HEK293T (cell line): Measurements from ENCODE around the gene SLC7A10.

Experiments used
- CTCF ChIA-PET: fragments of 350-600 bp; formaldehyde crosslinking; extraction: SDS; loops from one replicate; lab custom pipeline; 2021; ENCODE audit warnings: antibody characterized with exemption, inconsistent platforms; lab: Yijun Ruan, JAX
- POLR2A ChIA-PET: fragments of 350-600 bp; formaldehyde crosslinking; extraction: SDS; loops from one replicate; lab custom pipeline; 2020; ENCODE audit warnings: antibody characterized with exemption, inconsistent platforms; lab: Yijun Ruan, JAX
- DNase-seq: peaks from one replicate; pipeline ENCODE4 v3.0.0; 2012; ENCODE audit warnings: mixed read lengths; ENCODE audit errors: extremely low spot score
- ARNT ChIP-seq: fragments of 450-650 bp; IDR thresholded peaks from 2 replicates; pipeline ENCODE4 v1.6.1; 2017; ENCODE audit warnings: mild to moderate bottlenecking
- BHLHE40 ChIP-seq: fragments of 450-650 bp; IDR thresholded peaks from 2 replicates; pipeline ENCODE4 v1.6.1; 2016; ENCODE audit warnings: mild to moderate bottlenecking, moderate library complexity, borderline replicate concordance
- CTBP1 ChIP-seq: fragments of 450-650 bp; IDR thresholded peaks from 2 replicates; pipeline ENCODE4 v1.6.1; 2016; ENCODE audit warnings: borderline replicate concordance
- ELF4 ChIP-seq: fragments of 450-650 bp; IDR thresholded peaks from 2 replicates; pipeline ENCODE4 v1.6.1; 2017; ENCODE audit warnings: antibody characterized with exemption
- FOXA1 ChIP-seq: fragments of 450-650 bp; IDR thresholded peaks from 2 replicates; pipeline ENCODE4 v1.6.1; 2016; ENCODE audit warnings: mild to moderate bottlenecking
- FOXK2 ChIP-seq: fragments of 450-650 bp; IDR thresholded peaks from 2 replicates; pipeline ENCODE4 v1.6.1; 2016; ENCODE audit warnings: mild to moderate bottlenecking
- FOXM1 ChIP-seq: fragments of 450-650 bp; IDR thresholded peaks from 2 replicates; pipeline ENCODE4 v1.6.1; 2017; ENCODE audit warnings: mild to moderate bottlenecking, borderline replicate concordance
- HDGF ChIP-seq: fragments of 450-650 bp; IDR thresholded peaks from 2 replicates; pipeline ENCODE4 v1.6.1; 2017; ENCODE audit warnings: antibody characterized with exemption, borderline replicate concordance
- L3MBTL2 ChIP-seq: fragments of 450-650 bp; conservative IDR thresholded peaks from 2 replicates; pipeline ENCODE4 v1.6.1; 2016; ENCODE audit warnings: mild to moderate bottlenecking
- LEF1 ChIP-seq: fragments of 450-650 bp; IDR thresholded peaks from 2 replicates; pipeline ENCODE4 v1.6.1; 2017; ENCODE audit warnings: mild to moderate bottlenecking, borderline replicate concordance
- NFRKB ChIP-seq: fragments of 450-650 bp; IDR thresholded peaks from 2 replicates; pipeline ENCODE4 v1.6.1; 2016; ENCODE audit warnings: mild to moderate bottlenecking, moderate library complexity
- PKNOX1 ChIP-seq: fragments of 450-650 bp; IDR thresholded peaks from 2 replicates; pipeline ENCODE4 v1.6.1; 2016
- SP1 ChIP-seq: fragments of 450-650 bp; IDR thresholded peaks from 2 replicates; pipeline ENCODE4 v1.6.1; 2017
- SUZ12 ChIP-seq: fragments of 450-650 bp; IDR thresholded peaks from 2 replicates; pipeline ENCODE4 v1.6.1; 2016; ENCODE audit warnings: mild to moderate bottlenecking
- TARDBP ChIP-seq: fragments of 450-650 bp; IDR thresholded peaks from 2 replicates; pipeline ENCODE4 v1.6.1; 2016
- ZNF384 ChIP-seq: fragments of 450-650 bp; IDR thresholded peaks from 2 replicates; pipeline ENCODE4 v1.6.1; 2016

SLC7A10 gene

GRCh38 chr19:33207040-33207620 is 18.5 kb downstream of the SLC7A10 start:
- TF ChIP-seq LEF1 = no peak
- no peak for TF ChIP-seq BHLHE40
- TF ChIP-seq L3MBTL2 = no peak
- TF ChIP-seq SUZ12 = no peak
- ChIA-PET CTCF (no interaction called here), POLR2A (no interaction called here)
- DNase-seq = no peak

- no peak for TF ChIP-seq FOXM1
- no peak for TF ChIP-seq ELF4
- no peak for TF ChIP-seq PKNOX1
- TF ChIP-seq ARNT = no peak
- TF ChIP-seq BHLHE40 = no peak
- TF ChIP-seq CTBP1 = no peak
- no peak for TF ChIP-seq LEF1
- TF ChIP-seq L3MBTL2 = no peak
- no peak for TF ChIP-seq ZNF384
- no peak for TF ChIP-seq SP1
- CTCF ChIA-PET = no interaction called here
- no peak for DNase-seq
- POLR2A ChIA-PET = no interaction called here
These were observed 19.2 kb downstream of the SLC7A10 start for GRCh38 chr19:33206261-33207039.

GRCh38 chr19:33205531-33206260 is 20.0 kb downstream of the SLC7A10 start:
- no peak for TF ChIP-seq FOXK2
- TF ChIP-seq FOXA1 = no peak
- ChIA-PET CTCF (no interaction called here), POLR2A (no interaction called here)
- DNase-seq = no peak

- TF ChIP-seq ZNF384 (no peak), BHLHE40 (no peak), HDGF (no peak), ARNT (no peak), SUZ12 (no peak), NFRKB (no peak), TARDBP (no peak), PKNOX1 (no peak), FOXA1 (no peak), SP1 (no peak), FOXK2 (no peak), ELF4 (no peak), CTBP1 (no peak), FOXM1 (no peak), L3MBTL2 (no peak)
- no peak for DNase-seq
- ChIA-PET POLR2A (no interaction called here), CTCF (no interaction called here)
These were observed 20.5 kb downstream of the SLC7A10 start for GRCh38 chr19:33205110-33205509.

GRCh38 chr19:33204136-33204973 is 21.3 kb downstream of the SLC7A10 start:
- POLR2A ChIA-PET = no interaction called here
- no peak for DNase-seq
- no peak for TF ChIP-seq FOXM1
- no peak for TF ChIP-seq BHLHE40
- no peak for TF ChIP-seq ELF4
- no peak for TF ChIP-seq ZNF384
- TF ChIP-seq FOXK2 = no peak
- no peak for TF ChIP-seq L3MBTL2
- no peak for TF ChIP-seq SP1
- TF ChIP-seq TARDBP = no peak
- no peak for TF ChIP-seq ARNT
- TF ChIP-seq PKNOX1 = no peak
- no peak for TF ChIP-seq FOXA1
- no peak for TF ChIP-seq LEF1
- TF ChIP-seq SUZ12 = no peak
- TF ChIP-seq HDGF = no peak
- TF ChIP-seq NFRKB = no peak
- no peak for TF ChIP-seq CTBP1
- CTCF ChIA-PET = no interaction called here

GRCh38 chr19:33203529-33203928 is 22.1 kb downstream of the SLC7A10 start:
- POLR2A ChIA-PET = no interaction called here
- TF ChIP-seq ZNF384 (no peak), FOXA1 (no peak), FOXM1 (no peak), FOXK2 (no peak), CTBP1 (no peak), ELF4 (no peak), HDGF (no peak), SP1 (no peak), PKNOX1 (no peak), NFRKB (no peak), L3MBTL2 (no peak)

More at GRCh38 chr19:33203529-33203928, 22.1 kb downstream of the SLC7A10 start:
- DNase-seq = no peak
- CTCF ChIA-PET = no interaction called here
